AG10803 (cell line): ENCODE results near the gene HSD17B2.

Experiments
- DNase-seq: peaks from one replicate; pipeline ENCODE4 v3.0.0; 2010; ENCODE audit warnings: low read depth
- H3K4me3 ChIP-seq: 2 replicates; pipeline ENCODE4 v1.5.1; 2011; ENCODE audit warnings: mild to moderate bottlenecking, low read length, control low read depth
- CTCF ChIP-seq: conservative IDR thresholded peaks from 2 replicates; pipeline ENCODE4 v1.5.1; 2011; ENCODE audit warnings: mild to moderate bottlenecking, low read length, control low read depth, inconsistent platforms

The HSD17B2 gene

GRCh38 chr16:82040296-82040695 is 5.2 kb downstream of the HSD17B2 start:
- no peak overlapping the region for H3K4me3 ChIP-seq
- no peak for TF ChIP-seq CTCF
- no peak for DNase-seq

- TF ChIP-seq CTCF = no peak
Observed at GRCh38 chr16:82041542-82041941, 6.5 kb downstream of the HSD17B2 start.

GRCh38 chr16:82042144-82042543 is 7.1 kb downstream of the HSD17B2 start:
- TF ChIP-seq CTCF = no peak
- peak; percentile 17 for DNase-seq
- no peak overlapping the region for H3K4me3 ChIP-seq

More at GRCh38 chr16:82041542-82041941, 6.5 kb downstream of the HSD17B2 start:
- no peak for DNase-seq
- no peak overlapping the region for H3K4me3 ChIP-seq

GRCh38 chr16:82042846-82043245 is 7.8 kb downstream of the HSD17B2 start:
- no peak overlapping the region for H3K4me3 ChIP-seq
- peak; percentile 55 for DNase-seq
- TF ChIP-seq CTCF = no peak

GRCh38 chr16:82043680-82044584 is 8.9 kb downstream of the HSD17B2 start:
- TF ChIP-seq CTCF = peak; percentile 20
- peak; percentile 95 for DNase-seq
- no peak overlapping the region for H3K4me3 ChIP-seq

- DNase-seq = no peak
- TF ChIP-seq CTCF = no peak
- no peak overlapping the region for H3K4me3 ChIP-seq
Observed at GRCh38 chr16:82044585-82044911, 9.5 kb downstream of the HSD17B2 start.

GRCh38 chr16:82045465-82045864 is 10.4 kb downstream of the HSD17B2 start:
- no peak overlapping the region for H3K4me3 ChIP-seq
- TF ChIP-seq CTCF = no peak
- no peak for DNase-seq
